C4-2B (cell line): Measurements from ENCODE around the gene RPTOR.

Experiments
- CTCF ChIP-seq: fragments of 450-650 bp; conservative IDR thresholded peaks from 2 replicates; pipeline ENCODE4 v1.5.1; 2017; ENCODE audit warnings: mild to moderate bottlenecking
- ZFX ChIP-seq: fragments of 450-650 bp; IDR thresholded peaks from 2 replicates; pipeline ENCODE4 v1.6.1; 2017

- TF ChIP-seq CTCF = no peak
- no peak for TF ChIP-seq ZFX
Observed at GRCh38 chr17:80679816-80680215, 135.2 kb downstream of the RPTOR start.
